ENCODE data around the gene SMARCA5.
"Not testable (repeated sequence)": the region's sequence is repeated elsewhere in the genome, so short reads cannot be mapped to it uniquely, and the experiment has no call there.

SMARCA5 gene

DNA sequence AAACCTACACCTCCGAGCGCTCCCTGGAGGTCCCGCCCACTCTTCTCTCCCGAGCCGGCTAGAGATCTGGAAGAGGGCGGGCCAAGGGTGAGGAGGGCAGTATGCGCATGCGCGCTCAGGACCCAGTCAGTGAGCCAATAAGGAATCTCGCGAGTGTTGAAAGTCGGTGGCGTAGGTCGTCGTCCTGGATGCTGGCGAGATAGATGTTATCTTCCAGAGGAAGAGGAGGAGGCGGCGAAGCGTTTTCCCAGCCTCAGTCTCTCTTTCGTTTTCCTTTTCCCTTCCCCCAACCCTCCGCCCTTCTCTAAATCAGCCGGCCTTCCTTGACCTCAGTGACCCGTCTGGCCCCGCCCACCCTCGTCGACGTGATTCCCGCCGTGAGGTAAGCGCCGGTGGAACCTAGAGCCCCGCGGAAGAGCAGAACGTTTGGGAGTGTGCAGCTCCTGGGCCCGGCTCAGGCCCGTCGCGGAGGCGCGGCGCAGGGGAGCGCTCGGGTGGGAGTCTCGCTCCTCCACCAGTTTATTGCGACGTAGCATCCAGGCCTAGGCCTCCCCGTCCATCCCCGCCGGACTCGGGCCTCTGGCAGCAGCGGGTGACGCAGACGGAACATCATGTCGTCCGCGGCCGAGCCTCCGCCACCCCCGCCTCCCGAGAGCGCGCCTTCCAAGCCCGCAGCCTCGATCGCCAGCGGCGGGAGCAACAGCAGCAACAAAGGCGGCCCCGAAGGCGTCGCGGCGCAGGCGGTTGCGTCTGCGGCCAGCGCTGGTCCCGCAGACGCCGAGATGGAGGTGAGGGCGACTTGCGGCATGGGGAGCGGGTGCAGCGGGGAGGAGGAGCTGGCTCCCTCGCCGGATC lies at the start of gene SMARCA5:
Gene SMARCA5, plus strand, starts transcription at position 389 of the 855 bp plus-strand sequence. Its CDS starts 223 bp downstream, at position 612.
- peak; percentile 97 for DNase-seq

DNA sequence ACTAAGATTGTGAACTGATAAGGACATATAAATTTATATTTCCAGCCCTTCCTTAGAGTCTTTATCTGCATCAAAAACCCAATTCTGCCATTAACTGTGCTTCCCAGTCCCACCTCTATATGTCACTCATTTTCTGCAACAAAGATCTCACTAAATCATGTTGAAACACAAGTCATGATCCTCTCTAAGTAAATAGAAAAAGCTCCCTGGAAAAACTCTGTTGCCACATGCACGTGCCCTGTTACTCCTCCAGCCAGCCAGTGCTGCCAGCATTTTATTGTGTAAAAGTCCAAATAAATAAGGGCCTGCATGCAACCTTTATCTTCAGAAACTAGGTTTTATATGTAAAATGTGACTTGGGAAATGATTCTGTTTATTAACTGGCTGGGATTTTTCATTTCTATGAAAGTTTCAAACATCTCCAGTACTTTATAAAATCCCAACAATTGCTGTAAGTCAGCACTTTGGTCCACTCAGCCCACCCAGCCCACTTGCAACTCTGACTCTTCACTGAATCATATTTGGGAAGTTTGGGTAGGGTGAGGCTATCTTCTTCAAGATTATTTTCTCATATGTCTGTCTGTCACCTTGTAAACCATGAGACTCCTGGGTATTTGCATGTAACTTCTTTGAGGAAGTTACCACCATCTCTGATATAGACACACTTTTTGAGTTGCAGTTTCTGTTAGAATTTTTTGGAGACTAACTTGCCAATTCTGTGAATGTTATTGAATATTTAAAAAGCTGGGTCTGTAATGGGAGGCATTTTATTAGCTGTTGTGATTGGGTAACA lies 40.0 kb upstream of the SMARCA5 start:
- DNase-seq: no peak

GRCh38 chr4:143477487-143477886 lies 36.0 kb upstream of the SMARCA5 start:
- DNase-seq: no peak

- no peak for DNase-seq
These were observed 32.1 kb upstream of the SMARCA5 start for GRCh38 chr4:143481361-143481760.

GRCh38 chr4:143482840-143483239 lies 30.7 kb upstream of the SMARCA5 start:
- no peak for DNase-seq

DNA sequence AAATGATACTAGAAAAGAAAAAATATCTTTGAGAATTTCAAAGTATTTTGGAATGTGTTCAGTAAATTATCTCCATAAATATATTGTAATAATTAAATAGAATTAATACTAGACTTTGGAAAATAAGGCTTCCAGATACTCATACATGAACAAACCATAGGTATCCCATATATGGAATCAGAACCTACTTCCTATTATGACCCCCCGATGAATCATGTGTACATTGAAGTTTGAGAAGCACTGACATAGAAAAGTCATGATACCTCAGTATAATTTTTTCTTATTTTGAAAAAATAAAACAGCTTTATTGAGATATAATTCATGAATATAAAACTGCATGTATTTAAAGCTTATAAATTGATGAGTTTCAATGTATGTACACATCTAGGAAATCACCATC lies 27.2 kb upstream of the SMARCA5 start:
- no peak for DNase-seq

DNA sequence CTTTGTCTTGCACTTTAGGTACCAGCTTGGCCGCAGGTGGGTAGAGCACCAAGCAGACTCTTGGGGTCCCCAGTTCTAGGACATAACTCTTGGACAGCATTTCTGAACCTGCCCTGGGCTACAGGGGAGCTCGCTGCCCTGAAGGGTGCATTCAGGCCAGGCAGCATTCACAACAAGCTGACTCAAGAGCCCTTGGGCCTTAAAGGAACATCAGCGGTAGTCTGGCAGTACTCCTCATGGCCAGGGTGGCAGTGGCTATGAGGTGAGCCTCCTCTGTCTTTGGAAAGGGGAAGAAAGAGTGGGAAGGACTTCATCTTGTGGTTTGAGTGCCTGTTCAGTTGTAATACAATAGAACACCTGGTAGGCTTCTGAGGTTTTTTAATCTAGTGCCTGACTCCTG lies 24.8 kb upstream of the SMARCA5 start:
- no peak for DNase-seq

GRCh38 chr4:143489106-143489505 lies 24.4 kb upstream of the SMARCA5 start:
- no peak for DNase-seq

DNA sequence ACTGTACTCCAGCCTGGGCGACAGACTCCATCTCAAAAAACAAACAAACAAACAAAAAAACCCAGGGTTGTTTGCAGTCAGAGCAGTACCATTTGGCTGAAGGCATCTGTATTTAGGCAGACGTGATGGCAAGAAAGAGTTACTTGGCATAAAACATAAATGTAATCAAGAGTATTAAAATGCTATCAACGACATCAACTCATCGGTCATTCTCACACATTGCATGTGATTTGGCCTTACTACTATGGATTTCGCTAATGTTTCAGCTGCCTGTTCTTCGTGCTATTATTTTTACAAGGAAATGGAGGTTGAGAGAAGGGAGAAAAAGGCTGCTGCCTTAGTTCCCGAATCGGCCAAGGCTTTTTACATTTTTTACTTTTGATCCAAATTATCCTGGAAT lies 15.5 kb upstream of the SMARCA5 start:
- DNase-seq: no peak

- DNase-seq: no peak
These were observed 11.3 kb upstream of the SMARCA5 start for GRCh38 chr4:143502231-143502630.

GRCh38 chr4:143506031-143506430 lies 7.5 kb upstream of the SMARCA5 start:
- DNase-seq: no peak

GRCh38 chr4:143511906-143512305 lies 1.6 kb upstream of the SMARCA5 start:
- no peak for DNase-seq

GRCh38 chr4:143512978-143513313 lies 556 bp upstream of the SMARCA5 start:
- no peak for DNase-seq

GRCh38 chr4:143514169-143514495 lies 630 bp downstream of the SMARCA5 start:
- DNase-seq: no peak

DNA sequence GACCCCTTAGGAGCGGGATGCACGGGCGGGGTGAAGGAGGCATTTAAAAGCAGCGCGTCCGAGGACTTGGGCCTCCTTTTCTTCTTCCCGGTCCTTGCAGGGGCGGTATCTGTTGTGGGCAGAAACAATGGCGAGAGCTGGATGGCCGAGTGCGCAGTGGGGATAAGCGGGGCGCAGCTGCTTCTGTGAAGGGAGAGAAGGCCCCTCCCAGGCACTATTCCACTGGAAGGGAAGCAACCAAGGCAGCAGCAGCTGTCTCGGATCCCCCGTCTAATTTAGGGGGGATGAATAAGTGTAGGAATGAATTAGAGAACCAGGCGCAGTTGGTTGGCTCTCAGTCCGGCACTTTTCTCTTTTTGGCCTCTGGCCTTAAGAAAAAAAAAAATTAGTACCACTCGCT lies 995 bp downstream of the SMARCA5 start:
- DNase-seq: peak; percentile 3

DNA sequence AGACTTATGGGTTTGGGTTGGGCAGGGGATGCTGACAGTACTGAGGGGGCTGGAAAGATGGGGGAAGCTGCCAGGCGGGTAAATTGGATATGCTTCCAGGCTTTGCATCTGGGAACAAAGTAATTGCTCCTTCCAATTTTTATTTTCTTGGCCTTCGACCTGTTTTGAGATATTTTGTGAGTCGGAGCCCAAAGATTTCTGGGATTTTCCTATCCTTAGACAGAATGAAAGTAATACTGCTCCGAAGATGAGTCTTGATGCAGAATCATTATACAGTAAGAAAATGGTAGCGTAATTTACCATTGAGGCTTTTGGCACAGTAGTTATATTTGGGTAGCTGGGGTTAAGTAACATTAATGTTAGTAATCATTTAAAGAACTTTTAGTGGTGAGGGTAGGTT lies 1.4 kb downstream of the SMARCA5 start:
- DNase-seq: no peak

GRCh38 chr4:143515905-143516304 lies 2.4 kb downstream of the SMARCA5 start:
- DNase-seq: no peak

GRCh38 chr4:143517764-143518163 lies 4.3 kb downstream of the SMARCA5 start:
- DNase-seq: no peak

DNA sequence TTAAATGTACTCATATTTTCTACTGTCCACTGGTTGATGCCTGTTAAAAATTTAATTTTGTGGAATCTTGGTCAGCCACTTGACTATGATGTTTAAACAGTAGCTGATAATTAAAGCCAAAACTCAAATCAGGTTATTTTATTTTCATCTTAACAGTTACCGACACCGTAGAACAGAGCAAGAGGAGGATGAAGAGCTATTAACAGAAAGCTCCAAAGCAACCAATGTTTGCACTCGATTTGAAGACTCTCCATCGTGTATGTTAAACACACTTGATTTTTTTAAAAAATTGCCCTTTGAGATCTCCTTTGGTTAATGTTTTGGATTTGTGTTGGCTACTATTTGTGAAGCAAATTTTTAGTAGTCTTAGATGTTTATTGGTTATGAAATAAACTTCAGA lies 10.7 kb downstream of the SMARCA5 start:
- DNase-seq: no peak

DNA sequence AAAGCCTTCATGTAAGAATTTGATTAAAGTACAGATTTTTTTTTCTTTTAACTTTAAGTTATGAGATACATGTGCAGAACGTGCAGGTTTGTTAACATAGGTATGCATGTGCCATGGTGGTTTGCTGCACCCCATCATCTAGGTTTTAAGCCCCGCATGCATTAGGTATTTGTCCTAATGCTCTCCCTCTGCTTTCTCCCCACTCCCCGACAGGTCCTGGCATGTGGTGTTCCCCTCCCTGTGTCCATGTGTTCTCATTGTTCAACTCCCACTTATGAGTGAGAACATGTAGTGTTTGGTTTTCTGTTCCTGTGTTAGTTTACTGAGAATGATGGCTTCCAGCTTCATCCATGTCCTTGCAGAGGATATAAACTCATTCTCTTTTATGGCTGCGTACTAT lies 14.5 kb downstream of the SMARCA5 start:
- not testable (repeated sequence) for DNase-seq

DNA sequence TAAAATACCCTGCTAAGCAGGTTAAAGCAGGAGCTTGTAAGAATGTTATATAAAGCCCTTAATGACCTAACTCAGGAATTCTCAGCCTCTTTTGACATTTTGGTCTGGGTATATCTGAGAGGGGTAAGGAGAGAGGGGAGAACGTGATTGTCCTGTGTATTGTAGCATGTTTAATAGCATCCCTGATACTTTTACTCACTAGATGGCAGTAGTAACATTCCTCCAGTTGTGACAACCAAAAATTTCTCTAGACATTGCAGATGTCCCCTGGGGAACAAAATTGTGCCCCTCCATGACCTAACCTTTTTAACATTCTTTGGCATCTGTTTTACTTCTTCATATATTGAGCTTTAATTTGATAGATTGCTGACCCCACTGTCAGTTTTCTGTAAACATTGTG lies 17.9 kb downstream of the SMARCA5 start:
- no peak for DNase-seq

DNA sequence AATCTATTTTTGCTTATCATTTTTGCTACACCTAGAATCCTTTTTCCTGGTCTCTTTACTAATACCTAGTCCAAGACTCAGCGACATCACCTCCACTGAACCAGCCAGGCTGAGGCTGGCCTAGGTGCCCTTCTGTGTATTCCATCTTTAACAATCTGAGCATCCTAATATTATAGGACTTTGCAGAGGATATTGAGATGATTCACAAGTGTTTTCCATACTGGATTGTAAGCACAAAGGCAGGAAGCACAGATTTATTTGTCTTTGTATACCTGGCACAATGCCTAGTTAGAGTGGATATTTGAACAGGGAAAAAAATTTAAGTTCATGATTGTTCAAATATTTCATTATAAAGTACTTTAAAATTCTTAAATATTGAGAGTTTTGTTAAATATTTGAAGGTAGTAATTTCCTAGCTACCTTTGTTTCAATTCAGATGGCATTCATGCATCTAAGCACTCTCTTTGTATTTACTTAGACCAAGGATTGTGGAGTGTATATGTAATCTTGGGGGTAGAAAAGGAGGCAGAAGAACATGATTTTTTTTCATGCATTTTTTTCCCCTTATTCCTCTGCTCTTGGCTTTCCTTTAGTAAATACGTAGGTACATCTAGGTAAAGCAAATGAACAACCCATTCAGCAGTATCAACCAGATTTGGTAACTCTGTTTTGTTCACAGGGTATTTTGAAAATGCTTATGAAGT lies 18.4 kb downstream of the SMARCA5 start:
- no peak for DNase-seq

DNA sequence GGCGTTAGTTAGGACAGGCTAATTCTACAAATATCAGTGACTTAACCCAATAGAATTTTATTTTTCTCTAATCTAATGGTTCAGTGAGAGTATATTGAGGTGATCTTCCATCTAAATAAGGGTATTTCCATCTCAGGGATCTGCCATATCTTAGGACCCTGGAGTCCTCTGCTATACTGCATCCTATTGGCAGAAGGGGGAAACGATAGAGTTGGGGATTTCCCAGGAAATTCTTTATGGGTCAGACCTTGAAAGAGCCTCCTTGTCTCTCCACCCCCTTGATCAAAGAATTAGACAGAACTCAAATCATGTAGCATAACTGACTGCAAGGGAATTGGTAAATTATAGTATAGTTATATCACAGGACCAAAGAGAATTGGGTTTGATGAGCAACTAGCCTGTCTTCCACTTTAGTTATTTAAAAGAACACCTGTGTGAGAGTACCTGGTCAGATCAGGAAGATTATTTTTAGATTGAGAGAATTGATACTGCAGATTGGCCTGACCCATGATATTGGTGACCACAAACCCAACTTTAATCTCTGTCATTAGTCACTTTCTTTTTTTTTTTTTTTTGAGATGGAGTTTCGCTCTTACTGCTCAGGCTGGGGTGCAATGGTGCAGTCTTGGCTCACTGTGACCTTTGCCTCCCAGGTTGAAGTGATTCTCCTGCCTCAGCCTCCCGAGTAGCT lies 25.6 kb downstream of the SMARCA5 start:
- DNase-seq: no peak

Data from CD4-positive, alpha-beta T cell treated with Interleukin-6 for 4 hours (primary cell).